T-helper 9 cell (primary cell): ENCODE results near the gene ERCC6L.
A peak's percentile ranks its signal among the peaks of the same experiment; 100 is the strongest.
"Not testable (repeated sequence)": the region's sequence is repeated elsewhere in the genome, so short reads cannot be mapped to it uniquely, and the experiment has no call there.

Source experiments
- DNase-seq: peaks from one replicate; pipeline ENCODE4 v3.0.0-alpha.2; 2020

The ERCC6L gene

DNA sequence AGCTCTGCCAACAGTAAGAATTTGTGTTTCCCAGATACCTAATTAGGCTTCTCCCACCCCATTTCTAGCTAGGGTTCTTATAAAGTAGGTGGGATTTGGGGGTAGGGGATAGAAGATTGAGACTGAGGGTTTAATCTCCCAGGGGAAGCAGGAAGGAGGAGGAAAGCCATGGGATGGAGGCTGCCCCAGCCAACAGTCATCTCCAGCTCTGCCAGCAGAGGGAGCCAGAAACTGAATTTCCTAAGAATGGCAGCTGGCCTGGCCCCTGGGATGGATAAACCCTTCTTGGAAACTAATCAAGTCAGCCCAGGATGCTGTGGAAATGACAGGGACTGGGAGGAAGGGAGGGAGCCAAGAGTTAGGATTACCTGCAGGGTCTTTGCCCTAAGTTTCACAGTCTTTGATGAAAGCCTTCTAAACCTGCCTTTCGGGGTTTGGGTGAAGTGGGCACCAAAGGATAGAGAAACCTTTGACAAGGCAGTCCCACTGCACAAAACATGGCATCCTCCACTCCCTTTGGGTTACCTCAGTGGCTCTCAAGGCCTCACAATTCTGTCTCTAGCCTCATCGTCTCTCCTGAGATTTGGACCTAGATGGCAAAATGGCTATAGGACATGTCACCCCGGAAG lies 6.7 kb upstream of the ERCC6L start:
- peak; percentile 27 for DNase-seq

DNA sequence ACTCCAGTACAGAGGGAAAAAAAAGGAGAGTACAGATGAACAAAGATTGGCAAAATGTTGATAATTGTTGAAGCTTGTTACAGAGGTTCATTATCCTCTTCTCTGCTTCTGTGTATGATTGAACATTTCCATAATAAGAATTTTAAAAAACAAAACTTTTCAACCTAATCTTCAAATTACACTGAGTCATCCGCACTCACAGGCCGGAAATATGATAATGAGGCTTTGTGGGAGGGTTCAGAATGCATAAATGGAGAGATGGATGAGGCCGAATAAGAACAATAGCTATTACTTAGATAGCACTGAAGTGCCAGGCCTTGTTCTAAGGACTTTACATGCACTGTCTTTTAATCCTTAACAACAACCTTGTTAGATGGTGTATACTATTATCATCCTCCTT lies 4.6 kb upstream of the ERCC6L start:
- no peak for DNase-seq

DNA sequence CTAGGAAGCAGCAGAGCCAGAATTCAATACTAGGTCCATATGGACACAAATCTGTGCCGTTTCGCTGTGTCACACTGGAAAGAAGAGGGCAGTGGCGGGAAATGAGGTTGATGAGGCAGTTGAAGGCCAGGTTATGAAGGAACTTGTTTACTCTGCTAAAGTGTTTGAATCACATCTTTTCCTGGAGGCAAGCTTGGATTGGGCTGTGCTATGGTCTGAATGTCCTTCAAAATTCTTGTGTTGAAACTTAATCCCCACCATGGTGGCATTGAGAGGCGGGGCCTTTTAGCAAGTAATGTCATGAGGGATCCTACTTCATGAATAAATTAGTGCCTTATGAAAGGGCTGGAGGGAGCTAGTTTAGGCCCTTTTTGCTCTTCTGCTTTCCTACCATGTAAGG lies 2.1 kb upstream of the ERCC6L start:
- DNase-seq, result no peak

DNA sequence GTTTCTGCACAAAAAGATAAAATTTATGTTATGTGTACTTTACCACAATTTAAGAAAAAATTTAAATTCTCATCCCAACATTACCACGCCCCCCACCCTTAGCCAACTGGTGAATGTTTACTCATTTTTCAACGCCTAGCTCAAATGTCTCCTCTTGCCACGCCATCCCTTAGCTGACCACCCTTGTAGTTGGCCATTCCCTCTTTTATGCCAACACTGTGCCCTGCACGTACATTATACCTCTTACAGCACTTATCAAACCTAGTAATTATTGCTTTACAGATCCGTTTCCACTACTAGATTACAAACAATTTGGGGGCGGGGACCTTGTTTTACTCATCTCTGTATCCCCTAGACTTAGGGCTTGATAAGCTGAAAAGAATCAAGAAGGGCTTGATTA lies 644 bp downstream of the ERCC6L start:
- no peak for DNase-seq

DNA sequence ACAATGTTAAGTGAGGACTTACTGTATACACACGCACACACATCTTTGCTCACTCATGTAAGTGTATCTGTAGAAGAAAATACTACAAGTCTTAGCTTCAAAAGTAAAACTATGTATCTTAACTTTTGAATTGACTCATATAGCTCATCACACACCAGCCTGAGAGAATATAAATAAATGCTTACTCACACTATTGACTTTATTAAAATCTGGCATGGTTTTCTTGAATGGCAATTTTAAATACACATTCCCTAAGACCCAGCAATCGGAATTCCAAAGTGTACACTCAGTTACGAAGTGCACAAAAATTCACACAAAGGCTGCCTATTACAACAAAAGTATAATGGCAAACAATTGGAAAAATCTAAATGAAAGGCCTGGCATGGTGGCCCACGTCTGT lies 2.0 kb downstream of the ERCC6L start:
- no peak for DNase-seq

DNA sequence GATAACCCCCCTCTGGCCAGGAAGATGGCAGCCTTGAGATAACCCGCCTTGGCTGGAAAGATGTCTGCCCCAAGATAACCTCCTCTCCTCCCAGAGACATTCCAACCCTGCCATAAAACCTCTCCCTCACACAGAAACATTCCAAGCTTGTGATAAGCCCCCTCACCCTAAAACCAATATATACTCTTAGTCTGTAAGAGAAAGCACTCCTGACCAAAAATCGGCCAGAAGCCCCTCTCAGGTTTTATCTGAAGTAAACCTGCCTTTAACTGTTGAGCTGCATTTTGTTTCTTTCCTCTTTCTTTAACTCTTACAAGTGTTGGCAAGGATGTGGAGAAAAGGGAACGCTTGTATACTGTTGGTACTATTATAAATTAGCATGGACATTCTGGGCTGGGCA lies 8.5 kb downstream of the ERCC6L start:
- DNase-seq, result no peak

DNA sequence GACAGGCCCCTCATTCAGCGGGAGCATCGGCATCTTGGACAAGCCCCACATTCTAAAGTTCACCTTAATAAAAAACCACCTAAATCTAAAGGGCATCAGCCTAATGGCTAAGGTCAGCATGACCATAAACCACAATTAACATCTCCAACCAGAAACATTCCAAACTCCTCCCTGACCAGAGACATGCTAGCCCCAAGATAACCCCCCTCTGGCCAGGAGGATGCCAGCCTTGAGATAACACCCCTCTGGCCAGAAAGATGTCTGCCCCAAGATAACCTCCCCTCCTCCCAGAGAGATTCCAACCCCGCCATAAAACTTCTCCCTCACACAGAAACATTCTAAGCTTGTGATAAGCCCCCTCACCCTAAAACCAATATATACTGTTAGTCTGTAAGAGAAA lies 18.5 kb downstream of the ERCC6L start:
- DNase-seq, result not testable (repeated sequence)

DNA sequence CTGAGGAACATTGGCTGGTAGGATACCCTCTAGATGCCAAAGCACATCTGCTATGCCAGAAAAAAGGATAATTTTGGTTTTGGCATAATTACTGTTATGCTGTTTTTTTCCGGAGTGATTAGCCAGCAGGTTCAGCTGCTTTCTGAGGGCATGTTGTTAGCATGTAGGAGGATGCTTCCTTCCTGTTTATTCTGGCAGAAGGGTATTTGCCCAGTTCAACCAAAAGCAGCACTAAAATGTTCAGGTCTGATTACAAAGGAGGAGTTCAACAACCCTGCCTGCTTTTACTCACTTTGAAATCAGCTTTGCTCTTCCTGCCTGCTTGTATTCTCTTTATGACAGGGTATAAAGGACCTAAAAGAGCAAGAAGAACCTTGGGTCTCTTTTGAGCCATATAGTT lies 21.9 kb downstream of the ERCC6L start:
- DNase-seq, result no peak

DNA sequence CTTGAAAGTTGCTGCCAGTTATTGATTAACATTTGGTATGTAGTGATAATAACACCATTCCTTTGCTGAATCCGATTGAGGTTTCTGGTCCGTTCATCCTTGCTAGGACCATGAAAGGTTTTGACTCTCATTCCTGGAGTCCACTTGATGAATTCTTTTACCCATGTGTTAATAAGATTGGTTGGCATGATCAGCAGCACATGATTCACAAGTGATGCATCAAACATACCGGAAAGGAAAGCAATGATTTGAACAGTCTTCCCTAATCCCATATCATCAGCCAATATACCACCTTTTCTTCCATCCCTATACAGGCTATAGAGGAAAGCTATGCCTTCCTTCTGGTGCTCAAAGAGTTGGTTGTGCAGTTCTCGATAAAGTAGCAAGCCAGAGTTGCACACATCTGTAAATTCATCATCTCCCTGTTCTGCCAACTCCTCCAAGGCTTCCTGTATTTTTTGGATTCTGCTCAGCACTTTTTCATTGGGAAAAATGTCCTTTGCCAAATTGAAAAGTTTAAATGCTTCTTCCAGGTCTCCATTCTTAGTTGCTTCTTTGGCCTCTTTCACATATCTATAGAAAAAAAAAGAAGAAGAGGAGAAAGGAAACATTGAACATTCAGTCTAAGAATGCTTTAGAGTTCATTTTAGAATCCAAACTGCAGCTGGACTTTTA lies 30.6 kb downstream of the ERCC6L start:
- DNase-seq, result no peak

DNA sequence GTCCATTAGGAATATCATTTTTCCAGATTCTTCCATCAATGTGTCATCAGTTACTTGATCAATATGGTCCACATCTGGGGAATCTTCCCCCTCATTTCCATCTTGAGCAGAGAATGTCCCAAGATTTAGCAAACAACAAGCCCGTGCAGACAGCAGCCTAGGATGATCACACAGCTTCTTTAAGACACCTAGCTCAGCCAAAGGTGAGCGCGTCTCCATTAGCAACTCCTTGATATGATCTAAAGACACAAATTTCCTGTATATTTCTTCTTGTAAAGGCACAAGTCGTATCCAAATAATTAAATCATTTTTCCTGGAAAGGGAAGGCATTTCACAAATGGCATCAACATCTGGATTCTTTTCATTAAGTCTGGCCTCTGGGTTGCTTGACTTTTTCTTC lies 31.5 kb downstream of the ERCC6L start:
- no peak for DNase-seq

DNA sequence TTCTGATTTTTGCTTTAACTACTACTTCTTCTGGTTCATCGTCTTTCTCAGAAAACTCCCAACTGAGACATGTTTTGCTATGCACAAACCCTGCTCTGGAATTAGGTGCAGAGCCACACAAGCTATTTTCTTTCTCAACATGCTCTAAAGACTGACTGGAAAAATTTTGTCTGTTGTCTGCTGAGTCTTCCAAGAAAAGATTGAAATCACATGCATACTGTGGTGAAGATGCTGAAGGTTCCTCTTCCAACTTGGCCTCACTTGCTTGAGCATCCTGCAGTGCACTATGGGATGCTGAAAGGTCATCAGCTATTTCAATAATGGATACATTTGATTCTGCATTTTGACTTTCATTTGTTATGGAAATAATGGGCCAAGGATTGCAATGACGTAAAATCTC lies 33.1 kb downstream of the ERCC6L start:
- DNase-seq, result no peak

DNA sequence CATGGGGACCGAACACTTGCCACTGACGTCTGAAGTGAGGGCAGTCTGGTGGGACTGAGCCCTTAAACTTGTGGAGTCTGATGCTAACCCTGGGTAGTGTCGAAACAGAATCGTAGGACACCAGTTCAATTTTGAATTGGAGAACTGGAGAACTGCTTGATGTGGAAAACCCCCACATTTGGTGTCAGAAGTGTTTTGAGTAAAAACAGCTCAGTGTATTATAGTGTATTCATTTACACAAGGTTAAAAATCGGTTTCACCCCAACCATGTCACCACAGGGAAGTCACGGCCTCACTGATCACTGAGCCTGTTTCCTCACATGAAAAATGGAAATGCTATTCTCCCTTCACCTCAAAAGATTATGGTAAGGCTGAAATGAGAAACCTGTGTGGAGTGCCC lies 35.4 kb downstream of the ERCC6L start:
- no peak for DNase-seq

DNA sequence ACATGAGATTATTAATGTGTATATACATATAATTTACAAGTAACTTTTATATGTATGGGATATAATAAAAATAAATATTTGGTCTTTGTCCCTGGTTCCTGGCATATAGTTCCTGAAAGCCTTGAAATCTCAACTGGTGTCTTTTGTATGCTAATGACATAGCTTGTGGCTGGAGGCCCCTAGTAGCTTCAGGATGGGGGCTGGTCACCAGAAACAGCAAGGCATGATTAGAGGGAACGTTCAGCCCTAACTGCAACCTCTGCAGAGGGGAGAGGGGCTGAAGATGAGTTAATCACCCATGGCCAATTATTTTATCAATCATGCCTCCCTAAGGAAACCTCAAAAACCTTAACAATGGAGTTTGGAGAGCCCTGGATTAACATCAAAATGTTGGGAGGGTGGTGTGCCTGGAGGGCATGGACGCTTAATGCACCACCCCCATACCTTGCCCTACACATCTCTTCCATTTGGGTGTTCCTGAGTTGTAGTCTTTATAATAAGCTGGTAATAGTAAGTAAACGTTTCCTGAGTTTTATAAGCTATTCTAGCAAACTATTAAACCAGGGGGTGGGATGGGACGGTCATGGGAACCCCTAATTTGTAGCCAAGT lies 35.9 kb downstream of the ERCC6L start:
- no peak for DNase-seq

DNA sequence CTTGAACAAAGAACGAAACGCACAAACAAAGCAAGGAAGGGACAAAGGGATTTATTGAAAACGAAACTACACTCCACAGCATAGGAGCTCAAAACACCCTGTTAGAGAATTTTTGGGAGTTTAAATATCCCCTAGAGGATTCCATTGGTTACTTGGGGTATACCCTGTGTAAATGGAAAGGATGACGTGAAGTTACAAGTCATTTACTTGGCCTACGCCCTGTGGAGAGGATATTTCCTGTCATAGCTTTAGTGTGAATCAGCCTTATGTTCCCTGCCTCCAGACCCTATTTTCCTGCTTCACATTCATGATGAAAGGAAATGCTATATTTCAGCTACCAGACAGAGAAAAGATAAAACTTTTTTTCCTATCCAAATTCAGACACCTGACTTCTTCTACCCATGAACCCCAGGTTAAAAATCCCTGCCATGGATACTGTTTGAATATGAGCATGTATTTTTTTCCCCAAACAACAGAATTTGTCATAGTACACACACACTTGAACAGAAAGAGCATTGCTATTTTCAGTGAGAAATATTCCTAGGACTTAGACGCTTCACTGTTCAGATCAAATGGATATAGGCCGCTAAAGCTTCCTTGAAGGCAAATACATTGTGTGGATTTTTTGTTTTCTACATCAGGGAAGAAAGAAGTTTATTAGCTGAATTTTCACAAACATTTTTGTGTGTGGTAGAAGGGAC lies 36.8 kb downstream of the ERCC6L start:
- DNase-seq, result no peak

DNA sequence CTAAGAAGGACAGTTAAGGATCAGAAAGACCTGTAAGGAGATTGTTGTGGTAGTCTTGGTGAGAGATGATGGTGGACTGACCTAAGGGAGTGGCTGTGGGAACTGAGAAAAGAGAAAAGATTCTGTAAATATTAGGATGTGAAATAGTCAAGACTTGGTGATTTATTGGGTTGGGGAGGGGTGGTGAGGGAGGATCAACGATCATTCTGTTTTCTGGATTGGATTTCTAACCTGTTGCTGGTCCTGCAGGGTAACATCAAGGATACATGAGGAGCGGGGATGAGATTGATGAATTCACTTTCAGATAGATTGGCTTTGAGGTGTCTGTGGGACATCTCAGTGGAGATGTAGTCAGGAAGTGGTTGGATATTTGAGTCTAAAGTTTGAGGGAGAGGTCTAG lies 55.9 kb downstream of the ERCC6L start:
- no peak for DNase-seq

DNA sequence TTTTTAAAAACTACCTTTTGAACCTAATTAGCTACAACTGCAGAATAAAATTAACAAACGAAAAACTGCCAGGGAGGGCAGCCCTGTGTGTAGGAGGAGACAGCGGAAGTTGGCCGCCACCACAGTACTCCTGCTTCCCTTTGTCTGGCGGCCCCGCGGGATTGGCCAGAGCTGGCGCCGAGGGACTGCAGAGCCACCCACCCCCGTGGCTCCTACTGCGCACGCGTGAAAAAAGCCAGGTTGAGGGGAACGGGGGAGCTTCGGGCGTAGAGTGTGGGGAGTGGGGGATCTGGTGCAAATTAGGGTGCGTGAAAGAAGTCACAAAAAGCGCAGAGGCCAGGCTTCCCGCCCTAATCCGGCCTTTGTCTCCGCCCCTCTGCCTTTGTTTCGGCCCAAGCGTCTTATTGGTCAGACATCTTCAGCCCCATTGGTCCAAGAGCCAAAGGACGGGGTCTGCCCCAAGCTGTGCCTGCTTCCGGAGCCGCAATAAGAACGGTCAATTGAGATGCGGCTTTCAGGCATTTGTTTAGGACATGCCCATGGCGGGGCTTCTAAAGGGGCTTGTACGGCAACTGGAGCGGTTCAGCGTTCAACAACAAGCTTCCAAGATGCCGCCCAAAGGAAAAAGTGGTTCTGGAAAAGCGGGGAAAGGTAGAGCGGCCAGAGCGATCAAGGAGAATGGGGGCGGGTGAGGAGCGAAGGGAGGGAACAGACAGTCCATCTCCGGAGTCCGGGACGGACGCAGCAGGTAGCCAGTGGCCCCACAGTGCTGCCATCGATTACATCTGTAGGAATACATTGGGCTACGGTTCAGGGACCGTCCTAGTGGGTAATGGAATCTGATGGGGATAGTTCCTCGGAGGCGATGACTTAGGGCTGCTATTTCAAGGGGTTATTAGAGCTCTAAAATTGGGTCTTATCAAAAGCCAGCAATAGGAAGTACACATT lies 57.4 kb downstream of the ERCC6L start, which contains the start of gene PIN4:
PIN4 (plus strand) TSS at position 580 of the 948 bp plus-strand sequence; CDS start at position 609, 29 bp downstream.
- DNase-seq, result peak; percentile 67

DNA sequence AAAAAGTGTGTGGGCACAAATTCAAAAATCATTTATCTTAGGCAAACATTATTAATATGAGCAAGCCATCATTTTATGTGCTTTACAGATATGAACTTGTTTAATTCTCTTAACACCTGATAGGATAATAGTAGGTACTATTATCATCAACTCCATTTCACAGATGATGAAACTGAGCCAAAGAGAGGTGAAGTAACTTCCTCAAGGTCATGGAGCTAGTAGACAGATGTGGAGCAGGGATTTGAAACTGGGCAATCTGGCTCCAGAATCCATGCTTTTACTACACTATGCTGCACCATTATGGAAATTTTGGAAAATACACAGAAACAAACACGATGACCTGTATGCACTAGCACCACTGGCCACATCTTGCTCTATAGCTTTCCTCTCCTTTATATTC lies 58.3 kb downstream of the ERCC6L start:
- no peak for DNase-seq

DNA sequence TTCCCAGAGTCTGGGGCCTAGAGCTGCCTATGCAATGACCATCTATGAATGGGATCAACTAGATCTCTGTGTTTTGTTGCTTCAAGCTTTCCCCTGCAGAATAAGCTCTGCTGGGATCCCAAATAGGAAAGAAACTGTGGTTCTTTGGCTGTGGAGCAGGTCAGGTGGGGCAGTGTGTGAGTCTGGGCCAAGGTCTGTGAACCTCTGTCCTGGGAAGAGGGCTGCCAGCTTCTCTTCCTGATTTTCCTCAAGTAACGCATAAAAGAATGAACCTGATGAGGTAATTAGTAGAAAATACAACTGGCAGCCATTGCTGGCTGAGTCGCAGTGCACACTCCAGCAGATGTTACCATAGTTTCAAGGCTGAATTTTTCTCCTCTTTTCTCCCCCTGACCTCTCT lies 61.8 kb downstream of the ERCC6L start:
- DNase-seq, result no peak

DNA sequence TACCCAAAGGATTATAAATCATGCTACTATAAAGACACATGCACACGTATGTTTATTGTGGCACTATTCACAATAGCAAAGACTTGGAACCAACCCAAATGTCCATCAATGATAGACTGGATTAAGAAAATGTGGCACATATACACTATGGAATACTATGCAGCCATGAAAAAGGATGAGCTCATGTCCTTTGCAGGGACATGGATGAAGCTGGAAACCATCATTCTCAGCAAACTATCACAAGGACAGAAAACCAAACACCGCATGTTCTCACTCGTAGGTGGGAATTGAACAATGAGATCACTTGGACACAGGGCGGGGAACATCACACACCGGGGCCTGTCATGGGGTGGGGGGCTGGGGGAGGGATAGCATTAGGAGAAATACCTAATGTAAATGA lies 62.5 kb downstream of the ERCC6L start:
- not testable (repeated sequence) for DNase-seq

DNA sequence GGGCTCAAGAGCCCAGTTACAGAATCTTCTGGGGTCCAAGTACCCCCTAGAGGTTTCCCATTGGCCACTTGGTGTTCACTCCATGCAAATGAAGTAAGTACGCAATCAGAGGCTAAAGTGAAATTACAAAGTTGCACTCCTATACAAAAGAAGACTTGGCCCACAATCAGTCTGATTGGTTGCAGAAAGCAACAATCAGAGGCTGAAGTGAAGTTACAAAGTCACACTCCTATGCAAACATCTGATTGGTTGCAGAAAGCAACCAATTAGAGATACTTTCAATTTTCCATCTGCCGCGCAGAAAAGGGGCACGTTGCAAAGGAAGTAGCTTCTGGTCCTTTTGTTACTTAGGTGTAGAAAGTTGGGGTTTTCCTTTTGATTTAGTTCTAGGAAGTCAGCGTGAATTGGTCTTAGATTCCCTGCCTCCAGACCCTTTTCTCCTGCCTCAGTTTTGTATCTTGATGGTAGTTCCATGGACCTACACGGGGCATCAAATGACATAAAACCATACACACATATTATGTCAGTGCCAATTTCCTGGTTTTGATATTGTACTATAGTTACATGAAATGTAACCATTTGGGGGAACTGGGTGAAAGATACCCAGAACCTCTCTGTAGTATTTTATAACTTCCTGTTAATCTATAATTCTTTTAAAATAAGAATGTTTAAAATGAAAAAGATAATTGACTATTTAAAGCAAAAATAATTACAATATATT lies 69.7 kb downstream of the ERCC6L start:
- DNase-seq, result peak; percentile 1

DNA sequence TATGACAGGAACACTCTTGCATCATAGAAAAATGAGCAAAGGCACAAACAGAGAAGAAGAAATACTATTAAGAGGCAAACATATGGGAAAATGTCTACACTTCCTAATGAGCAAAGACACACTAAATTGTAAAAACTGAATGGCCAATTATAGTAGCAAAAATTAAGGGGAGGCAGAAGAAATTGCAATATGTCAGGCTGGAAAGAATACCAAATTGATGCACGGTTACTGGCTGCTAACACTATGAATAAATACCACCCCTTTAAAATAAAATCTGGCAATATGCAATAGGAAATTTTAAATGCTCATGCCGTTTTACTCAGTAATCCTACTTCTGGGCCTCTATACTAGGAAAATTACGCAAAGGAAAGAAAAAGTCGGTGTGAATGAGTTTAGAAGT lies 73.3 kb downstream of the ERCC6L start:
- no peak for DNase-seq

DNA sequence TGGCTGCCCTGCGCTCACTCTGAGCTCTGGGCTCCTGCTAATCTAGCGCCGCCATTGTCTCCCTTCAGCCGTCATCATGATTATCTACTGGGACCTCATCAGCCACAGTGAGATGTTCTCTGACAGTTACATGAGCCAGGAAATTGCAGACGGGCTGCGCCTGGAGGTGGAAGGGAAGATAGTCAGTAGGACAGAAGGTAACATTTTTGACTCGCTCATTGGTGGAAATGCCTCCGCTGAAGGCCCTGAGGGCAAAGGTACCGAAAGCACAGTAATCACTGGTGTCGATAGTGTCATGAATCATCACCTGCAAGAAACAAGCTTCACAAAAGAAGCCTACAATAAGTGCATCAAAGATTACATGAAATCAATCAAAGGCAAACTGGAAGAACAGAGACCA lies 79.1 kb downstream of the ERCC6L start:
- DNase-seq, result no peak
